ENCODE data around the gene LTBP4.

DNA sequence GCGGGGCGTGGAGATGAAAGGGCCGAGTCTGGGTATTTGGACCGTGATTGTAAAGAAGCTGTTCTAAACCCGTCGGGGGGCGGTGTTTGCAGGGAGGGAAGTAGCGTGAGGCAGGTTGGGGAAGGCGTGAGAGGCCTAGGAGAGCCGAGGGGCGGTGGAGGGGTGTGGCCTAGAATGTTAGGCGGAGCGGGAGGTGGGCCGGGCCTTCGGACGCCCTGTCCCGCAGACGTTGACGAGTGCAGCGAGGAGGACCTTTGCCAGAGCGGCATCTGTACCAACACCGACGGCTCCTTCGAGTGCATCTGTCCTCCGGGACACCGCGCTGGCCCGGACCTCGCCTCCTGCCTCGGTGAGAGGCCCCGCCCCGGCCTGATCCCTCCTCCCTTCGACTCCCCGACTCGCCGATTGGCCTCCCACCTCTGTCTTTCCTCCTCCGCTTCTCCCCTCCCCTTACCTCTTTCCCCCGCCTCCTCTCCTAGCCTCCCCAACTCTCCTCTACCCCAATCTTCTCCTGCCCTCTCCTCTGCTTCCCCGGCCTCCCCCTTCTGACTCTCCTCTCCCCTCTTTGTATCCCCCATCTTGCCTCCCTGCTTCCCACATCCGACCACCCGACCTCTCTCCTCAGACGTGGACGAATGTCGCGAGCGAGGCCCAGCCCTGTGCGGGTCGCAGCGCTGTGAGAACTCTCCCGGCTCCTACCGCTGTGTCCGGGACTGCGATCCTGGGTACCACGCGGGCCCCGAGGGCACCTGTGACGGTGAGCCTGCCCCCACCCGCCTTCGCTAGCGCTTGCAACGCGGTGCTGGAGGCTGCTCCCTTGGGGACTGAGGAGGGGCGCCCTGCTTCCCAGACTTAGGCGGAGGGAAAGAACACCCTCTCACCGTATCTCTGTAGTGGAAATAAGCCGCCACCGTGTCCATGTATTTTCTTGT lies 12.8 kb downstream of the LTBP4 start:
- no peak for TF ChIP-seq NFKB2 (CRISPR knock-in tag; IDR thresholded peaks at IDR 0.05; ENCODE audit: borderline replicate concordance)
- TF ChIP-seq, protein P1, sequence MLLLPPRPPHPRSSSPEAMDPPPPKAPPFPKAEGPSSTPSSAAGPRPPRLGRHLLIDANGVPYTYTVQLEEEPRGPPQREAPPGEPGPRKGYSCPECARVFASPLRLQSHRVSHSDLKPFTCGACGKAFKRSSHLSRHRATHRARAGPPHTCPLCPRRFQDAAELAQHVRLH (CRISPR knock-in tag; IDR thresholded peaks at IDR 0.05; ENCODE audit: borderline replicate concordance, low read depth), result no peak
- TF ChIP-seq, protein P2, sequence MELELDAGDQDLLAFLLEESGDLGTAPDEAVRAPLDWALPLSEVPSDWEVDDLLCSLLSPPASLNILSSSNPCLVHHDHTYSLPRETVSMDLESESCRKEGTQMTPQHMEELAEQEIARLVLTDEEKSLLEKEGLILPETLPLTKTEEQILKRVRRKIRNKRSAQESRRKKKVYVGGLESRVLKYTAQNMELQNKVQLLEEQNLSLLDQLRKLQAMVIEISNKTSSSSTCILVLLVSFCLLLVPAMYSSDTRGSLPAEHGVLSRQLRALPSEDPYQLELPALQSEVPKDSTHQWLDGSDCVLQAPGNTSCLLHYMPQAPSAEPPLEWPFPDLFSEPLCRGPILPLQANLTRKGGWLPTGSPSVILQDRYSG (CRISPR knock-in tag; IDR thresholded peaks at IDR 0.05), result no peak
- no peak for TF ChIP-seq ZMAT3 (CRISPR knock-in tag; conservative IDR thresholded peaks at IDR 0.05)
- TF ChIP-seq, protein P3, sequence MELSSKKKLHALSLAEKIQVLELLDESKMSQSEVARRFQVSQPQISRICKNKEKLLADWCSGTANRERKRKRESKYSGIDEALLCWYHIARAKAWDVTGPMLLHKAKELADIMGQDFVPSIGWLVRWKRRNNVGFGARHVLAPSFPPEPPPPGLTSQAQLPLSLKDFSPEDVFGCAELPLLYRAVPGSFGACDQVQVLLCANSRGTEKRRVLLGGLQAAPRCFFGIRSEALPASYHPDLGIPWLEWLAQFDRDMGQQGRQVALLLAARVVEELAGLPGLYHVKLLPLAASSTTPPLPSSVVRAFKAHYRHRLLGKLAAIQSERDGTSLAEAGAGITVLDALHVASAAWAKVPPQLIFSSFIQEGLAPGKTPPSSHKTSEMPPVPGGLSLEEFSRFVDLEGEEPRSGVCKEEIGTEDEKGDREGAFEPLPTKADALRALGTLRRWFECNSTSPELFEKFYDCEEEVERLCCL (CRISPR knock-in tag; IDR thresholded peaks at IDR 0.05; ENCODE audit: borderline replicate concordance), result no peak
- no peak for TF ChIP-seq SMC3 (IDR thresholded peaks at IDR 0.05; ENCODE audit: low read length)
- TF ChIP-seq, protein P4, sequence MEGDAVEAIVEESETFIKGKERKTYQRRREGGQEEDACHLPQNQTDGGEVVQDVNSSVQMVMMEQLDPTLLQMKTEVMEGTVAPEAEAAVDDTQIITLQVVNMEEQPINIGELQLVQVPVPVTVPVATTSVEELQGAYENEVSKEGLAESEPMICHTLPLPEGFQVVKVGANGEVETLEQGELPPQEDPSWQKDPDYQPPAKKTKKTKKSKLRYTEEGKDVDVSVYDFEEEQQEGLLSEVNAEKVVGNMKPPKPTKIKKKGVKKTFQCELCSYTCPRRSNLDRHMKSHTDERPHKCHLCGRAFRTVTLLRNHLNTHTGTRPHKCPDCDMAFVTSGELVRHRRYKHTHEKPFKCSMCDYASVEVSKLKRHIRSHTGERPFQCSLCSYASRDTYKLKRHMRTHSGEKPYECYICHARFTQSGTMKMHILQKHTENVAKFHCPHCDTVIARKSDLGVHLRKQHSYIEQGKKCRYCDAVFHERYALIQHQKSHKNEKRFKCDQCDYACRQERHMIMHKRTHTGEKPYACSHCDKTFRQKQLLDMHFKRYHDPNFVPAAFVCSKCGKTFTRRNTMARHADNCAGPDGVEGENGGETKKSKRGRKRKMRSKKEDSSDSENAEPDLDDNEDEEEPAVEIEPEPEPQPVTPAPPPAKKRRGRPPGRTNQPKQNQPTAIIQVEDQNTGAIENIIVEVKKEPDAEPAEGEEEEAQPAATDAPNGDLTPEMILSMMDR (CRISPR knock-in tag; IDR thresholded peaks at IDR 0.05), result no peak
- TF ChIP-seq, protein P5, sequence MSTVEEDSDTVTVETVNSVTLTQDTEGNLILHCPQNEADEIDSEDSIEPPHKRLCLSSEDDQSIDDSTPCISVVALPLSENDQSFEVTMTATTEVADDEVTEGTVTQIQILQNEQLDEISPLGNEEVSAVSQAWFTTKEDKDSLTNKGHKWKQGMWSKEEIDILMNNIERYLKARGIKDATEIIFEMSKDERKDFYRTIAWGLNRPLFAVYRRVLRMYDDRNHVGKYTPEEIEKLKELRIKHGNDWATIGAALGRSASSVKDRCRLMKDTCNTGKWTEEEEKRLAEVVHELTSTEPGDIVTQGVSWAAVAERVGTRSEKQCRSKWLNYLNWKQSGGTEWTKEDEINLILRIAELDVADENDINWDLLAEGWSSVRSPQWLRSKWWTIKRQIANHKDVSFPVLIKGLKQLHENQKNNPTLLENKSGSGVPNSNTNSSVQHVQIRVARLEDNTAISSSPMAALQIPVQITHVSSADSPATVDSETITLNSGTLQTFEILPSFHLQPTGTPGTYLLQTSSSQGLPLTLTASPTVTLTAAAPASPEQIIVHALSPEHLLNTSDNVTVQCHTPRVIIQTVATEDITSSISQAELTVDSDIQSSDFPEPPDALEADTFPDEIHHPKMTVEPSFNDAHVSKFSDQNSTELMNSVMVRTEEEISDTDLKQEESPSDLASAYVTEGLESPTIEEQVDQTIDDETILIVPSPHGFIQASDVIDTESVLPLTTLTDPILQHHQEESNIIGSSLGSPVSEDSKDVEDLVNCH (CRISPR knock-in tag; IDR thresholded peaks at IDR 0.05), result no peak
- TF ChIP-seq, protein P6, sequence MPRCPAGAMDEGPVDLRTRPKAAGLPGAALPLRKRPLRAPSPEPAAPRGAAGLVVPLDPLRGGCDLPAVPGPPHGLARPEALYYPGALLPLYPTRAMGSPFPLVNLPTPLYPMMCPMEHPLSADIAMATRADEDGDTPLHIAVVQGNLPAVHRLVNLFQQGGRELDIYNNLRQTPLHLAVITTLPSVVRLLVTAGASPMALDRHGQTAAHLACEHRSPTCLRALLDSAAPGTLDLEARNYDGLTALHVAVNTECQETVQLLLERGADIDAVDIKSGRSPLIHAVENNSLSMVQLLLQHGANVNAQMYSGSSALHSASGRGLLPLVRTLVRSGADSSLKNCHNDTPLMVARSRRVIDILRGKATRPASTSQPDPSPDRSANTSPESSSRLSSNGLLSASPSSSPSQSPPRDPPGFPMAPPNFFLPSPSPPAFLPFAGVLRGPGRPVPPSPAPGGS (CRISPR knock-in tag; IDR thresholded peaks at IDR 0.05), result no peak
- TF ChIP-seq, protein P7, sequence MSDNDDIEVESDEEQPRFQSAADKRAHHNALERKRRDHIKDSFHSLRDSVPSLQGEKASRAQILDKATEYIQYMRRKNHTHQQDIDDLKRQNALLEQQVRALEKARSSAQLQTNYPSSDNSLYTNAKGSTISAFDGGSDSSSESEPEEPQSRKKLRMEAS (IDR thresholded peaks at IDR 0.05), result peak; percentile 33; the same call in 1 of the 2 replicates

Data from HepG2 (cell line).